Ectodermal cell (in vitro differentiated cells): ENCODE results near the gene KMT2E.

ENCODE experiments used
- H3K27ac ChIP-seq: 2 replicates; pipeline ENCODE4 v1.7.0; 2013; ENCODE audit warnings: mild to moderate bottlenecking, low read depth, low read length; ENCODE audit not compliant: insufficient read depth, poor library complexity, severe bottlenecking
- H3K27me3 ChIP-seq: 2 replicates; pipeline ENCODE4 v1.7.0; 2013; ENCODE audit warnings: mild to moderate bottlenecking, low read length; ENCODE audit not compliant: insufficient read depth, control insufficient read depth, poor library complexity, severe bottlenecking
- H3K36me3 ChIP-seq: one replicate; pipeline ENCODE4 v1.7.0; 2013; ENCODE audit warnings: low read length; ENCODE audit not compliant: control insufficient read depth, insufficient read depth
- H3K4me1 ChIP-seq: one replicate; pipeline ENCODE4 v1.7.0; 2013; ENCODE audit warnings: low read length; ENCODE audit not compliant: control insufficient read depth, insufficient read depth
- H3K4me3 ChIP-seq: 2 replicates; pipeline ENCODE4 v1.7.0; 2013; ENCODE audit warnings: low read depth, low read length, control low read depth; ENCODE audit not compliant: insufficient read depth
- H3K9me3 ChIP-seq: 2 replicates; pipeline ENCODE4 v1.7.0; 2013; ENCODE audit warnings: mild to moderate bottlenecking, low read length, moderate library complexity; ENCODE audit not compliant: control insufficient read depth
- WGBS, 2 experiments: methylation state at CpG; one replicate each; pipeline ENCODE4 v1.1.7; 2013; ENCODE audit warnings: missing lambda C conversion rate in 2 of 2; 5-methylcytosine and 5-hydroxymethylcytosine counted together

KMT2E gene

GRCh38 chr7:105007298-105007697 is 6.7 kb upstream of the KMT2E start:
- H3K27me3 ChIP-seq: no peaks in the 10 kb centered on the region
- H3K27ac ChIP-seq: no peak overlapping the region
- no peak overlapping the region for H3K4me3 ChIP-seq
- H3K4me1 ChIP-seq: peaks cover 12% of the 10 kb centered on the region
- H3K36me3 ChIP-seq: no peaks in the 10 kb centered on the region
- 96 to 97% methylated on average over 4 to 5 of the region's 5 CpGs for WGBS, 2 experiments
- no peaks in the 10 kb centered on the region for H3K9me3 ChIP-seq

- peak overlapping the region; percentile 94 for H3K4me3 ChIP-seq
- WGBS, 2 experiments: 77 to 84% methylated on average over 6 to 9 of the region's 9 CpGs
- no peaks in the 10 kb centered on the region for H3K27me3 ChIP-seq
- no peak overlapping the region for H3K27ac ChIP-seq
- H3K36me3 ChIP-seq: no peaks in the 10 kb centered on the region
- H3K4me1 ChIP-seq: peaks cover 12% of the 10 kb centered on the region
- H3K9me3 ChIP-seq: no peaks in the 10 kb centered on the region
These were observed 4.1 kb upstream of the KMT2E start for GRCh38 chr7:105009667-105010503.

- no peaks in the 10 kb centered on the region for H3K27me3 ChIP-seq
- H3K4me1 ChIP-seq: peaks cover 12% of the 10 kb centered on the region
- H3K36me3 ChIP-seq: no peaks in the 10 kb centered on the region
- 30 to 37% methylated on average over 4 to 5 of the region's 5 CpGs for WGBS, 2 experiments
- H3K4me3 ChIP-seq: peak overlapping the region; percentile 94
- H3K27ac ChIP-seq: no peak overlapping the region
- no peaks in the 10 kb centered on the region for H3K9me3 ChIP-seq
These were observed 3.4 kb upstream of the KMT2E start for GRCh38 chr7:105010504-105011130.

- no peaks in the 10 kb centered on the region for H3K27me3 ChIP-seq
- no peaks in the 10 kb centered on the region for H3K9me3 ChIP-seq
- H3K27ac ChIP-seq: peak overlapping the region; percentile 30
- WGBS, 2 experiments: 10 to 14% methylated on average over 6 to 7 of the region's 7 CpGs
- H3K36me3 ChIP-seq: no peaks in the 10 kb centered on the region
- H3K4me3 ChIP-seq: peak overlapping the region; percentile 94
- peaks cover 12% of the 10 kb centered on the region for H3K4me1 ChIP-seq
These were observed 2.7 kb upstream of the KMT2E start for GRCh38 chr7:105011141-105011830.

GRCh38 chr7:105011831-105012502 is 2.0 kb upstream of the KMT2E start:
- Histone ChIP-seq H3K4me3 (peak overlapping the region; percentile 94), H3K27ac (peak overlapping the region; percentile 100), H3K36me3 (no peaks in the 10 kb centered on the region), H3K4me1 (peaks cover 12% of the 10 kb centered on the region), H3K9me3 (no peaks in the 10 kb centered on the region), H3K27me3 (no peaks in the 10 kb centered on the region)
- WGBS, 2 experiments: 1% methylated on average over 21 of the region's 21 CpGs

- peaks cover 12% of the 10 kb centered on the region for H3K4me1 ChIP-seq
- no peaks in the 10 kb centered on the region for H3K9me3 ChIP-seq
- no peaks in the 10 kb centered on the region for H3K36me3 ChIP-seq
- WGBS, 2 experiments: 0% methylated on average over 52 to 54 of the region's 54 CpGs
- no peaks in the 10 kb centered on the region for H3K27me3 ChIP-seq
- H3K4me3 ChIP-seq: peak overlapping the region; percentile 94
- H3K27ac ChIP-seq: peak overlapping the region; percentile 100
These were observed 1.3 kb upstream of the KMT2E start for GRCh38 chr7:105012503-105013220.

GRCh38 chr7:105013221-105013815 is 687 bp upstream of the KMT2E start:
- WGBS, 2 experiments: 0% methylated on average over 39 of the region's 39 CpGs
- Histone ChIP-seq H3K9me3 (no peaks in the 10 kb centered on the region), H3K4me3 (peak overlapping the region; percentile 94), H3K4me1 (peaks cover 12% of the 10 kb centered on the region), H3K27ac (peak overlapping the region; percentile 100), H3K36me3 (no peaks in the 10 kb centered on the region), H3K27me3 (no peaks in the 10 kb centered on the region)

GRCh38 chr7:105014693-105015389 is 836 bp downstream of the KMT2E start:
- Histone ChIP-seq H3K4me1 (peaks cover 9% of the 10 kb centered on the region), H3K27me3 (no peaks in the 10 kb centered on the region), H3K27ac (peak overlapping the region; percentile 100), H3K36me3 (no peaks in the 10 kb centered on the region), H3K9me3 (no peaks in the 10 kb centered on the region), H3K4me3 (peak overlapping the region; percentile 94)
- WGBS, 2 experiments: 0% methylated on average over 22 of the region's 22 CpGs
